CD4-positive, alpha-beta T cell treated with Interleukin-6 for 4 hours (primary cell): ENCODE results near the gene CAMKK2.
"Not testable (repeated sequence)": the region's sequence is repeated elsewhere in the genome, so short reads cannot be mapped to it uniquely, and the experiment has no call there.

Experiments used
- DNase-seq: peaks from one replicate; pipeline ENCODE4 v3.0.0-alpha.2; 2020; ENCODE audit warnings: mixed read lengths

Gene CAMKK2

DNA sequence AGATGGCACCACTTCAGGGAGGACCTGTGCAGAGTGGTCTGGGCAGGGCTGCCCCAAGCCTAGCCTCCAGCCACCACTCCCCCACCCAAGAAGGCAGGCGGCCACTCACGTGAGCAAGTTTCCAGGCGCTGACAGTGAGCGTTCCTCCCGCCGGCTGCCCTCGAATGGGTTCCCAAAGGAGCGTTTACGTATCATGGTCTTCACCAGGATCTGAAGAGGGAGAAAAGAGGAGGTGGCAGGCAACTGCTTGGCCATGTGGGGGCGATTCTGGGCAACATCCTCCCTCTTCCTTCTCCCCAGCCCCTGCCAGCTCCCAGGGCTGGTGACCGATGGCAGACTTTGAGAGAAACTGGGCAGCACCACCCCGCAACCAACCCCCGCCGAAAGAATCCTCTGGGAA, 51.5 kb downstream of the CAMKK2 start:
- no peak for DNase-seq

DNA sequence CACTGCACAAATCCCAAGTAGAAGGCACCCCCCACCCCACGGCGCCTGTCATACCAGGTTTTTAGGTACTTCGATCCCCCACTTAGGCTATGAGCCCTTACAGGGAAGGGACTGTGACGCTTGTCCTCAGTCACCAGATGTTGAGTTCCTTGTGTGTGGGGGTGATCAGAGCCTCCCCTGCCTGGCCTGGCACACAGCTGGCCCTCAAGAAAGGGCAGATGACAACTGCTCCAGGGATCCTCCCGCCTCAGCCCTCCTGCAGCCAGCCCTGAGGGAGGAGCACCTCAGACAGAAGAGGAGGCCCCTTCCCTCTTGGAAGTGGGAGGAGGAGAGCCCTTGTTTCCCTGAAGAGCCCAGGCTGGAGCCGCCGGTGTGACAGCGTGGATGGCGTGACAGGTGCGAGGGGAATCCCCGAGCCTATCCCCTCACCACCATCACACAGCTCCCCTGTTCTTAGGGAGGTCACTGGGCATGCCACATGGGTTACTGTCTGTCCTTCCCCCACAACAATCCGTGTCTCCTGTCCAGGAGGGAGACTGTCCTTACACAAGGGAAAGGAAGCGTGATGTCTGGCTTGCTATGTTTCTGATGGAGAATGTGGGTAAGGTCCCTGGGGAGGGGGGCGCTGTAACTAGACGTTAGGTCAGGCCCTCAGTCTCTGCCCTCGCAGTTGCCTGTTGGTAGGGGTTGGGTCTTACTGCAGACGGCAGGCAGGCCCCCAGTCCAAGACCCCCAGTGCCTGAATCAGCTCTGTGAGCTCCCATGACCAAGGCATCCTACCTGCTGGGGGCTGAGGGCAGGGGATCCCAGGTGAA, 55.1 kb downstream of the CAMKK2 start:
- DNase-seq, result no peak

DNA sequence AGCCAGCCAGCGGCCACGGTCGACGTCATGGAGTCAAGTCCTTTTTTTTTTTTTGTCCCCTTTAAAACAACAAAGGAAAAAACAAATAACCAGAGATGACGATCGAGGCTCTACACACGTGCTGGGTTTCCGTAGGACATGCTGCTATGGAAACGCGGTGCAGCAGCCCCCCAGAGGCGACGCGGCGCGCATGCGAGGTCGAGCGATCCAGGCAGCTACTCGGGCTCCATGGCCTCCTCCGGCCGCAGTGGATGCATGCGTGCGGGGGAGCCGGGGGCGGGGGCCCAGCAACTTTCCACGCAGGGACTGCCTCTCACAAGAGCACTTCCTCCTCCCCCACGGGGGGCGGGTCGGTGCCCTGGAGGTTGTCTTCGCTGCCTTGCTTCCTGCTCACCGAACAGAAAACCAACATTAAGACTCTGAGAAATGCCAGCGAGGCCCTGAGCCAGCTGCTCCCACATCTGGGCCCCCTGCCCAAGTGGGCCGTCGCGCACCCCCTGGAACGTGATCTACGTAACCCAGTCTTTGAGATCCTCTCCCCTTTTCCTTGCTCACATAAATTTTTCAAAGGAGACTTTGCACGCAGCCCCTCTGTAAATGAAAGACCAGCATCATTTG, 55.9 kb downstream of the CAMKK2 start:
- peak; percentile 95 for DNase-seq

DNA sequence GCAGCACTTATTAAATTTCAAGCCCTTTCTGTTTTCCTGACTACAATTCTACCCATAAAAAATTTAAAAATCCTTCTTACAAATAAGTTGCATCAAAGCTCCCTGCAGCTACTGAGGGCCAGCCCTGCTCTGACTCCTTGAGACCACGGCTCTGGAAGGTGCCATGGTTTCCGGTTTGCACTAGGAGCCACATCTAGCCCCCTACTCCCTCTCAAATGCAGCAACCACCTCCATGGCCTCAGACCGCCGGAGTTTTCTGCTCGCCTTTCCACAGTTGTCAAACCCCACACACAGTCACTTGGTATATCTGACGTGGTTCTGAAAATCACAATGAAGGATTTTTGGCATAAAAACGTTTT, 56.5 kb downstream of the CAMKK2 start:
- DNase-seq, result peak; percentile 14

DNA sequence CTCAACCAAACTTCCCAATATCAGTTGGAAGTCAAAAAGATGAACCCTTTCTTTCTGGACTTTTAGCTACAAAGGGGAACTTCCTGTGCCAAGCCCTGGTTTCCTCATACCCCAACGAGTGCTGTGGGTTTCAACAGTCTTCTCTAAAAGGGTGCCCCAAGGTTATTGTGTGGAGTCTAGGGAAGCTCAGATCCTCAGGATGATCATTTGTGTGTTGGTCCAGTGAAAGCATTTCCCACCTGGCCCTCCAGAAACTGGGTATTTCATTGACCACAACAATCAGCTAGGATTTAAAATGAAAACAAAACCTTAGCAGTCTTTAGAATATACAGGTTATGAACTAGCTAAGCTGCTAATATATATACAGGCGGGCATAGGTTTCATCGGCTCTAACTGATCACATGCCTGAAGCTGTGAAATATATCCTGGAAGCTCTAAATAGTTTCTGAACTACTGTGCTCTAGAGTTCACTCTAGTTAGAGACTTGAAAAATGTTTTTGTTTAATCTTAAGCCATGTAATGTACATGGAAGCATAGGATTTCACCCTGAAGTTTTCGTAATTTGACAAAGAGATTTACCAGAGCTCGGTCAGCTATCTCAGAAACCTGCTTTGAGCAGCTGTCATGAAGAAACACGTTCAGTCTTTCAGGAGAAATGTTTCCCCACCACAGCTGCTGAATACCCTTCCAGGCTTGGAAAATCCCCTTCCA, 57.0 kb downstream of the CAMKK2 start:
- peak; percentile 22 for DNase-seq

DNA sequence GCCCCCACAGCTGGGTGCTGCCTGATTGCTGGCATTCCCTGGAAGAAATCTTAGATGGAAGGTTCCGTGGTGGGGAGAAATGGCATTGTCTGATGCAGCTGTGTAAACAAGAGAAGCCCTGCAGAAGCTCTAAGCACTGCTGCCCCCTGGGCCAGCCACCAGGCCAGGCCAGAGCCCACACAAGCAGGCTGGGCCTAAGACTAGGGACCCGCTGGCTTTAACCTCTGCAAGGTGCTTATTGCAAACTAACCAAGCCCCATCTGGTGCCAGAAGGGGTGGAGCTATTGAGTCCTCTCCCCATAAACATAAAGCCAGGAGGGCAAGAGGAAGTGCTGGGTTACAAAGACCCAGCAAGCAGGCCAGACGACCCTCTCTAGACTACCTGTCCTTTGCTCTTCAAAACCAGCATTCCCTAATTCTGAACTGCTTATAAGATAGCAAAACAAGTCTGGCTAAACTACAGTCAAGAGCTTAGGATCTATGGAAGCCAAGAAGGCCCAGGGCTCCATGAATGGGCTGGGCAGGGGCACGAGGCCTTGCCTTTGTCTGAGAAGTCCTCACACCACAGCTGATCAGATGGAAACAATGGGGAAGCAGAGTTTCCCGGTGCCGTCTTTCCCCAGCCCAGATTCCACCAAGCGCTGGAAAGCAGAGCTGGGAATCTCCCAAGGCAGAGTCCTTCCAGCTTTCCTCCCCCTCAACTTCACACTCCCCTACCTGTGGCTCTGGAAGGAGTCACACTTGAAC, 57.7 kb downstream of the CAMKK2 start:
- DNase-seq, result no peak

DNA sequence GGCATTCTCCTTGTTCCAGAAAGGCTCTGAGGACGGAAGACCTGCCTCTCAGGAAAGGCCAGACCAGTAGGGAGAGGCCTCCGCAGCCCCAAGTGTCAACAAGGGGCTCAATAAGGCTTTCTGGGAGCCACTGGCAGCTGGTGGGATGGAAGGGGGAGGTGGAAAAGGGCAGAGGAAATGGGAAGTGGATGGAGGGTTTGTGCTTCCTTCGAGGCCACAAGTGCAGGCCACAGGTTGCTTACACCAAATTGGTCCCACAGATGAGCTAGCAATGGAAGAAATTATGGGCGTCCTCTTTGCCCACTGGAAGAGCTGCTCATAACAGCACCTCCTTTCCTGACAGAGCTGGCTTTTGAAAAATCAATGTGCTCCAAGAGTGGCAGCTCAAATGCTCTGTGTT, 58.4 kb downstream of the CAMKK2 start:
- no peak for DNase-seq

DNA sequence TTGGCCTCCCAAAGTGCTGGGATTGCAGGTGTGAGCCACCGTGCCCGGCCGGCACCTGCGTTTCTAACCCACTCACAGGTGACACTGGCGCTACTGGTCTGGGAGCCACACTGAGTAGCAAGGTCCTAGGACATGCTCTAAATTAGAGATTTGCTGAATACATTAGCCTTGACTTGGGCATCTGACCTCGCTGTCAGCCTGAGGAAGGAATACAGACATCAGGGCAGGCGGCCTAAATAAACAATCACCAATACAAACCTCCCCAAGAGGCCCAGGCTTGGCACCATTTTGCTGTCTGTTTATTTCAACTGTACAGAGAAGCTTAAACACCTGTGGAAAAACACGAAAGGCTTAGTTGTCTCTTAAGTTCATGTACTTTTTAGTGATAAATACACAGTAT, 59.1 kb downstream of the CAMKK2 start:
- DNase-seq, result no peak

DNA sequence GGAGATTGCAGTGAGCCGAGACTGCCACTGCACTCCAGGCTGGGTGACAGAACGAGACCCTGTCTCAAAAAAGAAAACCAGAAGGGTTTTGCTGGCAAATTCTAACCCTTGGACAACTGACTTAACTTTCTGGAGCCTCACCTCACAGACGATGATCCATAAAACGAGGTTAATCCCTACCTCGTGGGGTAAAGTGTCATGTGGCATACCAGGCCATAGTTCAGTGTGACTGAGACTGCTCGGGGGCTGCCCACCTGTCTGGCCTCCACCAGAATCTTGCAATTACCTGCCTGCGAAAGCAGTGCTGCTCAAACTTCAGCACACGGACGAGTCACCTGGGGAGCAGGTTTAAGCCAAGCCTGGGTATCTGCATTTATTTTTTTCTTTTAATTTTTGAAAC, 59.7 kb downstream of the CAMKK2 start:
- DNase-seq, result no peak

DNA sequence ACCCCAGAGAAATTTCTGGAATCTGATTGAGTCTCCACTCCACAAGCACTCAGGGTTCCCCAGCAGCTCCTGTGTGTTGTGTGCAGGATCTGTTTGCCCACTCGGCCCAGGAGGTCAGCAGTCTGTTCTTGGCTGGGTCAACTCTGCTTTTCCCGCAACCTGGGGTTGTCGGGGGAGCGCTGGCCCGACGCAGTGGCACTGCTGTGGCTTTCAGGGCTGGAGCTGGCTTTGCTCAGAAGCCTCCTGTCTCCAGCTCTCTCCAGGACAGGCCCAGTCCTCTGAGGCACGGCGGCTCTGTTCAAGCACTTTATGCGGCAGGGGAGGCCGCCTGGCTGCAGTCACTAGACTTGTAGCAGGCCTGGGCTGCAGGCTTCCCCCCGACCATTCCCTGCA, 62.9 kb downstream of the CAMKK2 start:
- DNase-seq, result no peak

DNA sequence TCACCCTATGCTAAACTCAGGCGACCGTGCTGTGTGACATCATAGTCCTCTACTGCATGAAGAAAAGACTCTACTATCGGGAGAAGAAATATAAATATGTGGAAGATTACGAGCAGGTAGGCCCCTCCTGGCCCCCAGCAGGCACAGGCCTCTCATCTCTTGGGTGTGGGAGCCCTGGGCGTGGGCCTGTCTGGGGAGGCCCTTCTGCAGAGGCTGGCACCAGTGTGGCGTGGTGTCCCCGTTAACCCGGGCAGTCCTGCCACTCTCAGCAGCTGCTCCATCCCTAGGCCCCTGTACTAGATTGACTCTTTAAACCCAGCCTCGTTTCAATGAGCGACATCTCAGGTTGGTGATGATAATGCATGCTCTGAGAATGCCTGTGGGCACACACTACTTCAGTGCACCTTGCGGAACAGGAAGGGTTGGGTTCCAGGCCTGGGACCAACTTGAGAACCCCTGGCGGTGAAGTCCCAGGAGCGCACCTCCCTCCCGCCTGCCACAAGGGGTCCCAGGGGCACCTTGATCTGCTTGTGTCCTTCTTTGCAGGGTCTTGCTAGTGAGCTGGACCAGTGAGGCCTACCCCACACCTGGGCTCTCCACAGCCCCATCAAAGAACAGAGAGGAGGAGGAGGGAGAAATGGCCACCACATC, 63.4 kb downstream of the CAMKK2 start:
- no peak for DNase-seq

DNA sequence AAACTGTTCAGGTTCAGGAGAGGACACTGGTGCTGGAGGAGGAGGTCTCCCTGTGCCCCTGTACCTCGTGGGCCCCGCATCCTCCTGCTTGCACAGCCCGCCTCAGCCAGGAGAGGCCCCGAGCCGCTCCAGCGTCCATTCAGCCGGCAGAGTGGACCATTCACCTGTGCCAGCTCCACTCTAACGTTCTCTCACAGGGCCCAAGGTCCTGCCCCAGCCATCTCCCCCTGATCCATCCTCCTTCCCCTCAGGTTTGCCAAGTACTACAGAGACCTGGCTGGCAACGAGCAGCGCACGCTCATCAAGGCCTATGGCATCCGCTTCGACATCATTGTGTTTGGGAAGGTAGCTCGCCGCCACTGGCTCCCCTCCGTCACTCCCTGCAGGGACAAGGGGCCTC, 64.3 kb downstream of the CAMKK2 start:
- no peak for DNase-seq

DNA sequence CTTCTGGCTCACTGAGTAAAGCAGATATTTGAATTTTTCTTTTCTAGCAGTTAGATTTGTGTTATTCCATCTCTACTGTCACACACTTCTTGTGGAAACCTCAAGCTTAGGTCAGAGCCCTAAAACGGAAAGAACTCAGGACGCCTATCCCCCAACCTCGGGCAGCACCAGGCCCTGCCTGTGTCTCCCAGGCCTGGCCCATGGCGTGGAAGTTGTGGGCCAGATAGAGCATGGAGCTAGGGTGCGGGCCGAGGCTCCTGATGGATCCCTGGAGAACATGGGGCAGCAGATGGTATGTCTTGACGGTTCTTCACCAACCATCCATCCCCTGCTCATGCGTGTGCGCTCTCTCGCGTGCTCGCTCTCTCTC, 66.0 kb downstream of the CAMKK2 start:
- DNase-seq, result no peak

DNA sequence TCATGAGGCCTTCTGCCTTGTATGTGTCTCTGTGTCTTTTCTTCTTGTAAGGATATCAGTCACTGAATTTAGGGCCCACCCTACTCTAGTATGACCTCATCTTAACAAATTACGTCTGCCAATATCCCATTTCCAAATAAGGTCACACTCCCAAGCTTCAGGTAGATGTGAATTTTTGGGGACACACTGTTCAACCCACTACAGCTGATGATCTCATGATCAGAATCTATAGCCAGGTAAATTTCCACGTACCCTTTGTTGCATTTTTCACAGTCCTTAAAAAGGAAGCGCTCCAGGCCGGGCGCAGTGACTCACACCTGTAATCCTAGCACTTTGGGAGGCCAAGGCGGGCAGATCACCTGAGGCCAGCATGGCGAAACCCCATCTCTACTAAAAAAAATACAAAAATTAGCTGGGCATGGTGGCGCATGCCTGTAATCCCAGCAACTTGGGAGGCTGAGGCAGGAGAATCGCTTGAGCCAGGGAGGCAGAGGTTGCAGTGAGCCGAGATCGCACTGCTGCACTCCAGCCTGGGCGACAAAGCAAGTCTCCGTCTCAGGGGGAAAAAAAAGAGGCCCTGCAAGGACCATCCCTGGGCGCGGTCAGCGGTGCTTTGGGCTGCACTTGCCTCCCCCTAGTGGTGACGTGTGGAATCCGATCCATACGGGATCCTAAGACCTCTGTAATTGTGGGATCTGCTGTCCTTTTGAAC, 66.5 kb downstream of the CAMKK2 start:
- DNase-seq, result peak; percentile 73

DNA sequence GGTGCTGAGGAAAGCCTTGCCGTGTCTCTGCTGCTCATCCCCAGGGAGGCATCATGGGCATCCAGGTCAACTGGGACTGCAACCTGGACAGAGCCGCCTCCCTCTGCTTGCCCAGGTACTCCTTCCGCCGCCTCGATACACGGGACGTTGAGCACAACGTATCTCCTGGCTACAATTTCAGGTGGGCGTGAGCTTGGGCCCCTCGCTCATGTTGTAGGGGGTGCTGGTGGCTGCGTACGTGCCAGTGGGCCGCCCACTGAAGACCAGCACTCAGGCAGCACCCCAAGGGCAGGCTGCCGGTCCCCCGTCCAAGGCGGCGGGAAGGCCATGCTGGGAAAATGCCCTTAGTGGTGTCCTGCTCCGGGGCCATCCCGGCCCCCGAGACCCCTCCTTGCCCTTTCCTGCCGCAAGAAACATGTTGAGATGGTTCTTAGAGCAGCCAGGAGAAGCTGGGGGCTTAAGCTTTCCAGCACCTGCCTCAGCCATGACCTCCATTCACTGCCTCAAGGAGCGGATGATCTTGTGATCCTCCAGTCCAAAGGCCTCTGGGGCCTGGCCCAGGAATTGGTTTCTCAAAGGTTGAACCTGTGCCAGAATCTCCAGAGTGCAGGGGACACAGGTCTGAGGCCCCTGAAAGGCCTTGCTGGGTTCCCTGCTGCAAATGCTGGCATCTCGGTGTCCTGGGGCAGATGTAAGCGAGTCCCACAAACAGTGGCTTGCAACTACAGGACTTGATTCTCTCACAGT, 67.4 kb downstream of the CAMKK2 start:
- DNase-seq, result no peak

DNA sequence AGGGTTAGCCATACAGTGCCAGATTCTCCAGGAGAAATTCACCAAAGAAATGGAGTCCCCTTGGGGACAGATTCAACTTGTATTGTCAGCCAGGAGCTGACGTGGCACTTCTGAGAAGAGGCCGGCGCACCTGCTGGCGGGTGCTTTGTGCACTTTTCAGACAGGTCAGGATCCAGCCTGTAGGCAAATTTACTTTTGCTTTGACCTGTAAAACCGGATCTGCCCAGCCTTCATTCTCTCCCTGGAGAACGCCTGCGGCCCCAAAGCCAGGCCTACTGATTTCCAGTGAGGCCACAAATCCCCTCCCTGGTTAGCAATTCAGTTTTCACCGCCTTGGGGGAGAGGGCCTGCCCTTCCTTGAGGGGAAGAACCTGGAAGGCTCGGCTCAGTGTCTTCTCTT, 69.2 kb downstream of the CAMKK2 start:
- no peak for DNase-seq

DNA sequence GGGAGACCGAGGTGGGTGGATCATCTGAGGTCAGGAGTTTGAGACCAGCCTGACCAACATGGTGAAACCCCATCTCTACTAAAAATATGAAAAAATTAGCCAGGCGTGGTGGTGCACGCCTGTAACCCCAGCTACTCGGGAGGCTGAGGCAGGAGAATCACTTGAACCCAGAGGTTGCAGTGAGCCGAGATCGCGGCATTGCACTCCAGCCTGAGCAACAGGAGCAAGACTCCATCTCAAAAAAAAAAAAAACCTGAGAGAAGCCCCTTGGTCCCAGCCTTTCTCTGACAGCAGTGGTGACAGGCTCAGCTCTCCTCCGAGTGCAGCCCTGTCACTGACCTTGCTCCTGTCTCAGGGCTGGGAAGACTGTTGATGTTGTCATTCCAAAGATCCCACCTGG, 69.6 kb downstream of the CAMKK2 start:
- DNase-seq, result not testable (repeated sequence)

DNA sequence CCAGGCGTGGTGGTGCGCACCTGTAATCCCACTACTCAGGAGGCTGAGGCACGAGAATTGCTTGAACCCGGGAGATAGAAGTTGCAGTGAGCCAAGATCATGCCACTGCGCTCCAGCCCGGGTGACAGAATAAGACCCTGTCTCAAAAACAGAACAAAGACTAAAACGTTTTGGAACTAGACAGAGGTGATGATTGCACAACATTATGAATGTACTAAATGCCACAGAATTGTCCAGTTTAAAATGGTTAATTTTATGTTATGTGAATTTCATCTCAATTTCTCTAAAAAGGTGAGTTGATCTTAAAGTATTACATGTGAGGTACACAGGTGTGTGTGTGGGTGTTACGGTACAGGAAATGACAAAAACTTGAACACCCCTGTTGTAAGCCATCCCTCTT, 70.1 kb downstream of the CAMKK2 start:
- DNase-seq, result no peak

DNA sequence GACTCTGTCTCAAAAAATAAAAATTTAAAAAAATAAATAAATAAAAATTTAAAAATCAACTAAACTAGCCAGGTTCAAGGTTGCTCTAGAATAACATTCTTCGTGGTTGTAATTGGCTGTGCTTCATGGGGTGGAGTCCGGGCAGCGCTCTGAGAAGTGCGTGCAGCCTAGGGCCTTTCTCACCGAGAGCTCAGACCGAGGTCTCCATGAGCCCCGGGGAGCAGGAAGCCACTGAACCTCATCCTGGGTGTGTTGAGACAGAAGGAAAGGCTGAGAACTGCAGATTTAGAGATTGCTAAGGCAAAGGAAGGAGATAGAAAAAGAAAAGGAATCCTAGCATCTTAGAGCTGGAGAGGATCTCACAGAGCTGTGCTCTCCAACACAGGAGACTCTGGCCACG, 71.9 kb downstream of the CAMKK2 start:
- DNase-seq, result peak; percentile 82

DNA sequence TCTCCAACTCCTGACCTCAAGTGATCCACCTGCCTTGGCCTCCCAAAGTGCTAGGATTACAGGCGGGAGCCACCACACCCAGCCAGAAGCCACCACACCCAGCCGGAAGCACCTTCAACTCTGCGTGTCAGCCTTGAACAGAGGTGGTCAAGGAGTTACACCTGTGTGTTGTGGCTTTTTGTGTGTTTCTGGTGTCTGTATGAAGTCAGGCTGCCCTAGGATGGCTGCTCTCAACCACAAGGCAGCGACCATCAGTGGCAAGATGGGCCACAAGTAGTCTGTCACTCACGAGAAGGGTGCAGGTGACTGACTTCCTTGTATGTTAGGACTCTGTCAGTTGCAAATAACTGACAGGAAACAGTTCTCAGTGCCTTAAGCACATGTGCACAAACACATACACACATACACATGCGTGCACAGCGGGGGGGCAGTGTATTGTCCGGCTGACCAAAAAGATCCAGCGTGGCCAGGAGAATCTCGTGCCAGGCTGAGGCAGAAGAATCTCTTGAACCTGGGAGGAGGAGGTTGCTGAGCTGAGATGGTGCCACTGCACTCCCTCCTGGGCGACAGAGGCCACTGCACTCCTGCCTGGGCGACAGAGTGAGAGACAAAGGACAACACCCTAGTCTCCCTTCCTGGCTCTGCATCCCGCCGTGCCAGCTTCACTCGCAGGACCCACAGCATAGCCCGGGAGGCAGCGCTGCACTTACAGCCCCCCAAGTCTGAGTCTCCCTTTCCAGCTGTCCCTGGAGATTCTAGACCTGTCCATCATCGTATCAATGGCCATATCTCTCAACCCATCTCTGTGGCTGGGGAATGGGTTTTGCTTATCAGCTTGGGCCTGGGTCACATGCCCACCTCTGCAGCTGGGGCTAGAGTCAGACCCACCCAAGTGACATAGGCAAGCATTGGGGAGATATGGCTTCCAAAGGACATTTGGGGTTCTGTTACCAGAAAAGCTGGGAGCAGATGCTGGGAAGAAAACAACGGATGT, 72.9 kb downstream of the CAMKK2 start:
- peak; percentile 61 for DNase-seq
